WI38 (cell line): Measurements from ENCODE around the gene PDE2A.

Source experiments
- H3K4me3 ChIP-seq: 2 replicates; pipeline ENCODE4 v1.5.1; 2011; ENCODE audit warnings: low read depth, mild to moderate bottlenecking, control low read depth, low read length
- CTCF ChIP-seq: IDR thresholded peaks from 2 replicates; pipeline ENCODE4 v1.5.1; 2012; ENCODE audit warnings: low read depth, mild to moderate bottlenecking, control low read depth, low read length

PDE2A gene

GRCh38 chr11:72704028-72704782 lies 30.0 kb upstream of the PDE2A start:
- H3K4me3 ChIP-seq = no peak overlapping the region
- no peak for TF ChIP-seq CTCF

- no peak overlapping the region for H3K4me3 ChIP-seq
- TF ChIP-seq CTCF = no peak
Observed at GRCh38 chr11:72703267-72704008, 29.2 kb upstream of the PDE2A start.

GRCh38 chr11:72702577-72703241 lies 28.5 kb upstream of the PDE2A start:
- TF ChIP-seq CTCF = no peak
- H3K4me3 ChIP-seq = no peak overlapping the region

GRCh38 chr11:72702096-72702495 lies 27.9 kb upstream of the PDE2A start:
- TF ChIP-seq CTCF = no peak
- H3K4me3 ChIP-seq = no peak overlapping the region

GRCh38 chr11:72701466-72701865 lies 27.2 kb upstream of the PDE2A start:
- TF ChIP-seq CTCF = no peak
- H3K4me3 ChIP-seq = no peak overlapping the region

- H3K4me3 ChIP-seq = no peak overlapping the region
- TF ChIP-seq CTCF = no peak
Observed at GRCh38 chr11:72700146-72700545, 25.9 kb upstream of the PDE2A start.

GRCh38 chr11:72697814-72698213 lies 23.6 kb upstream of the PDE2A start:
- no peak overlapping the region for H3K4me3 ChIP-seq
- TF ChIP-seq CTCF = no peak
